GM12874 (cell line): Measurements from ENCODE around the gene PMS2.
A peak's percentile ranks its signal among the peaks of the same experiment; 100 is the strongest.

ENCODE experiments used
- TF ChIP-seq, protein P1 (sequence below): IDR thresholded peaks from 2 replicates; pipeline ENCODE4 v1.5.1; 2011; ENCODE audit warnings: low read depth, mild to moderate bottlenecking, control low read depth, low read length, moderate library complexity; ENCODE audit not compliant: insufficient read depth

Gene PMS2, protein sequence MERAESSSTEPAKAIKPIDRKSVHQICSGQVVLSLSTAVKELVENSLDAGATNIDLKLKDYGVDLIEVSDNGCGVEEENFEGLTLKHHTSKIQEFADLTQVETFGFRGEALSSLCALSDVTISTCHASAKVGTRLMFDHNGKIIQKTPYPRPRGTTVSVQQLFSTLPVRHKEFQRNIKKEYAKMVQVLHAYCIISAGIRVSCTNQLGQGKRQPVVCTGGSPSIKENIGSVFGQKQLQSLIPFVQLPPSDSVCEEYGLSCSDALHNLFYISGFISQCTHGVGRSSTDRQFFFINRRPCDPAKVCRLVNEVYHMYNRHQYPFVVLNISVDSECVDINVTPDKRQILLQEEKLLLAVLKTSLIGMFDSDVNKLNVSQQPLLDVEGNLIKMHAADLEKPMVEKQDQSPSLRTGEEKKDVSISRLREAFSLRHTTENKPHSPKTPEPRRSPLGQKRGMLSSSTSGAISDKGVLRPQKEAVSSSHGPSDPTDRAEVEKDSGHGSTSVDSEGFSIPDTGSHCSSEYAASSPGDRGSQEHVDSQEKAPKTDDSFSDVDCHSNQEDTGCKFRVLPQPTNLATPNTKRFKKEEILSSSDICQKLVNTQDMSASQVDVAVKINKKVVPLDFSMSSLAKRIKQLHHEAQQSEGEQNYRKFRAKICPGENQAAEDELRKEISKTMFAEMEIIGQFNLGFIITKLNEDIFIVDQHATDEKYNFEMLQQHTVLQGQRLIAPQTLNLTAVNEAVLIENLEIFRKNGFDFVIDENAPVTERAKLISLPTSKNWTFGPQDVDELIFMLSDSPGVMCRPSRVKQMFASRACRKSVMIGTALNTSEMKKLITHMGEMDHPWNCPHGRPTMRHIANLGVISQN

GRCh38 chr7:6008668-6009611 lies at the start of gene PMS2, which contains the start of gene AIMP2:
TSS of gene PMS2 (minus strand) at chr7:6009049. CDS start at chr7:6009019, 30 bp downstream.
TSS of gene AIMP2 (plus strand) at chr7:6009272. CDS start at chr7:6009364, 92 bp downstream.
- TF ChIP-seq, protein P1, sequence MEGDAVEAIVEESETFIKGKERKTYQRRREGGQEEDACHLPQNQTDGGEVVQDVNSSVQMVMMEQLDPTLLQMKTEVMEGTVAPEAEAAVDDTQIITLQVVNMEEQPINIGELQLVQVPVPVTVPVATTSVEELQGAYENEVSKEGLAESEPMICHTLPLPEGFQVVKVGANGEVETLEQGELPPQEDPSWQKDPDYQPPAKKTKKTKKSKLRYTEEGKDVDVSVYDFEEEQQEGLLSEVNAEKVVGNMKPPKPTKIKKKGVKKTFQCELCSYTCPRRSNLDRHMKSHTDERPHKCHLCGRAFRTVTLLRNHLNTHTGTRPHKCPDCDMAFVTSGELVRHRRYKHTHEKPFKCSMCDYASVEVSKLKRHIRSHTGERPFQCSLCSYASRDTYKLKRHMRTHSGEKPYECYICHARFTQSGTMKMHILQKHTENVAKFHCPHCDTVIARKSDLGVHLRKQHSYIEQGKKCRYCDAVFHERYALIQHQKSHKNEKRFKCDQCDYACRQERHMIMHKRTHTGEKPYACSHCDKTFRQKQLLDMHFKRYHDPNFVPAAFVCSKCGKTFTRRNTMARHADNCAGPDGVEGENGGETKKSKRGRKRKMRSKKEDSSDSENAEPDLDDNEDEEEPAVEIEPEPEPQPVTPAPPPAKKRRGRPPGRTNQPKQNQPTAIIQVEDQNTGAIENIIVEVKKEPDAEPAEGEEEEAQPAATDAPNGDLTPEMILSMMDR: peak; percentile 35

GRCh38 chr7:6057316-6058129 lies 48.7 kb upstream of the PMS2 start:
- TF ChIP-seq, protein P1: no peak

DNA sequence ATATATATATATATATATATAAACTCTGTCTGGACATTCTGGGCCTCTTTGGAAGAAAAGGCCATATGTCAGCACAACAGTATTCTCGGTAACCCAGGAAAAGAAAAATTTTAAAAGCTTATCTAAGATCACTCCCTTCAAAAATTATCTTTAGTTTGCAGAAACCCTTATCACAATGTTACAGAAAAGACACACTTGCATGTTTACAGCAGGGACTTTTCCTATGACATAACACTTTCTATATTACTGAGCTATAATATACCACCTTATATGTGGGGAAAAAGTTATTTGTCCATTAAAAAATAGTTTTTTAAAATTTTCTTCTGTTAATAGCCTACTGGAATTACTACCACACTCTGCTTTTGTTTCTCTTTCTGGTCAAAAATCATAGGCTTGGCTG lies 47.8 kb upstream of the PMS2 start:
- TF ChIP-seq, protein P1: no peak

GRCh38 chr7:6049780-6050179 lies 40.9 kb upstream of the PMS2 start:
- TF ChIP-seq, protein P1: no peak

DNA sequence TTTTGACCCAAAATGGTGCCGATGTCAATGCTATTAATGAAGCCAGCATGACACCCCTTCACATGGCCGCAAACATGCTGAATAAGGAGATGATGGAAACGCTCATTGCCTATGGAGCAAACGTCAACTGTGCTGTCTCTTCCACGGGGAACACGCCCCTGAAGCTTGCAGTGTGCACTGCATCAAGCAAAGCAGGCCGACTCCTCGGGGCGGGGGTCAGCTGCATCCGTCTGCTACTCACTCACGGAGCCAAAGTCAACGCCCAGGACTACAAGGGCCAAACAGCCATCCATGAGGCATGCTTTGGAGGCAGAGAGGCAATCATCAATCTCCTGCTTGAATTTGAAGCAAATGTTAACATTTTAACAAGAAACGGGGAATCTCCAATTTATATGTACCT lies 26.8 kb upstream of the PMS2 start:
- TF ChIP-seq, protein P1: no peak

- TF ChIP-seq, protein P1: no peak
Measured at GRCh38 chr7:6035165-6035564, 26.3 kb upstream of the PMS2 start.
